ENCODE results near the gene GTF2B.
"Not testable (repeated sequence)": the region's sequence is repeated elsewhere in the genome, so short reads cannot be mapped to it uniquely, and the experiment has no call there.

Gene GTF2B

DNA sequence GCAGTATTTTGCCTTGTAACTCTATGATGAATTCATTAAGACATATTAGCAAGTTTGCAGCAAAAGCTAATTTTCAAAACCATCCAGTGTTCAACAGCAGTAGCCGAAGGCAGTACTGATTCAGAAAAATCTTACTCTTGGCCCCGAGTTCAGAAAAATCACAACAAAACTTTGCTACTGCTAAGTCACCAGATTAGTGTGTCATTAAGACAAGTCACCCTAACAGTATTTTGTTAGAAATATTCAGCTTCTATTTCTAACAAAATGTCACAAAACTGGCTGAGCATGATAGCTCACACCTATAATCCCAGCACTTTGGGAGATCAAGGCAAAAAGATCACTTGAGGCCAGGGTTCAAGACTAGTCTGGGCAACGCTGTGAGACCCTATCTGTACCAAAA is 8.2 kb downstream of the GTF2B start:
- no peak overlapping the region for H3K27ac ChIP-seq (ENCODE audit: extremely low read depth, low read depth, low read length)
- CTCF ChIA-PET, result interaction anchor here (1.2 kb wide), 1 partner anchor 147 kb away, joined by 4 read pairs; no protein-coding TSS in a partner anchor
- no peak overlapping the region for H3K4me3 ChIP-seq (ENCODE audit: low read depth, low read length)
- TF ChIP-seq ZNF239 (tag by site-specific recombination; IDR thresholded peaks at IDR 0.05) (no peak), ZNF184 (tag by site-specific recombination; IDR thresholded peaks at IDR 0.05) (no peak), ZNF335 (tag by site-specific recombination; conservative IDR thresholded peaks at IDR 0.05) (no peak), GLIS1 (tag by site-specific recombination; IDR thresholded peaks at IDR 0.05) (no peak), ZNF561 (tag by site-specific recombination; IDR thresholded peaks at IDR 0.05; ENCODE audit: borderline replicate concordance) (no peak)
- peaks cover 3% of the 10 kb centered on the region; the same call in 1 of the 2 replicates for H3K4me1 ChIP-seq (ENCODE audit: control insufficient read depth, insufficient read depth, low read length)
- peaks cover 36 to 75% of the 10 kb centered on the region in 2 experiments for H3K36me3 ChIP-seq (ENCODE audit: control insufficient read depth in 2 of 2, insufficient read depth in 1 of 2, low read length in 2 of 2)
- POLR2A ChIA-PET, result no interaction called here
- no peaks in the 10 kb centered on the region for H3K9me3 ChIP-seq (ENCODE audit: control insufficient read depth, insufficient read depth, low read depth, low read length)

DNA sequence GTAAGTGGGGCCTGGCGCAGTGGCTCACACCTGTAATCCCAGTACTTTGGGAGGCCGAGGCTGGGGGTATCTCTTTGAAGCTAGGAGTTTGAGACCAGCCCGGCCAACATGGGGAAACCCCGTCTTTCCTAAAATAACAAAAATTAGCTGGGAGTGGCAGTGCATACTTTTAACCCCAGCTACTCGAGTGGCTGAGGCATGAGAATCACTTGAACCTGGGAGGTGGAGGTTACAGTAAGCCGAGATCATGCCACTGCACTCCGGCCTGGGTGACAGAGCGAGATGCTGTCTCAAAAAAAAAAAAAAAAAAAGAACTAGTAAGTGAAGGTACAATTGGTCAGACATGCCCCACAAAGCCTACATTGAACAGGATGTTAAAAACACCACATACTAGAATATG is 10.7 kb downstream of the GTF2B start:
- peaks cover 22 to 56% of the 10 kb centered on the region in 2 experiments for H3K36me3 ChIP-seq (ENCODE audit: control insufficient read depth in 2 of 2, insufficient read depth in 1 of 2, low read length in 2 of 2)

DNA sequence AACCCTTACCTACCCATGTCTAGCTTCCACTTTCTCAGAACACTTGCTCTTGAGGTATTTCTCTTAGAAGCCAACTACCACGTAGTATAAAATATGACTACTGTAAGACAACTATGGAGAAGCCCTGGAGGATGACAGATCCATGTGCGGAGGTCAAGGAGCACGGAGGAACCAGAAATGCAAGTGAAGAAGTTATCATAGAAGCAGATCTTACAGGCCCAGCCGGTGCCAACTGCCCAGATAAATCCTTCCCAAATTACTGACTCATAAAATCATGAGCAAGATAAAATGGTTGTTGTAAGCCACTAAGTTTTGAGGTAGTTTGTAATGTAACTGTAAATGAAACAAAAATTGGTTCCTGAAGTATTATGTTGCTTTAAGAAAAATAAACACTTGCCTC is 12.6 kb downstream of the GTF2B start:
- ChIA-PET CTCF (interaction anchor here (1.0 to 3.2 kb wide), 6 partner anchors 10 to 226 kb away, joined by 3 to 20 read pairs (median 12); no protein-coding TSS in a partner anchor), POLR2A (no interaction called here)
- Histone ChIP-seq H3K9me3 (ENCODE audit: control insufficient read depth, insufficient read depth, low read depth, low read length) (no peaks in the 10 kb centered on the region), H3K36me3 (ENCODE audit: control insufficient read depth in 2 of 2, insufficient read depth in 1 of 2, low read length in 2 of 2) (peaks cover 8 to 39% of the 10 kb centered on the region in 2 experiments; a peak in 2 of 3 replicates), H3K4me3 (ENCODE audit: low read depth, low read length) (no peak overlapping the region), H3K4me1 (ENCODE audit: control insufficient read depth, insufficient read depth, low read length) (peaks cover 3% of the 10 kb centered on the region; the same call in 1 of the 2 replicates), H3K27ac (ENCODE audit: extremely low read depth, low read depth, low read length) (no peak overlapping the region)
- TF ChIP-seq ZBTB17 (tag by site-specific recombination; IDR thresholded peaks at IDR 0.05) (peak; percentile 19; the same call in 1 of the 2 replicates), ZNF549 (tag by site-specific recombination; IDR thresholded peaks at IDR 0.05) (no peak)

More for the DNA sequence above, 10.7 kb downstream of the GTF2B start:
- CTCF ChIA-PET; H3K27ac ChIP-seq (ENCODE audit: extremely low read depth, low read depth, low read length); H3K4me3 ChIP-seq (ENCODE audit: low read depth, low read length); H3K9me3 ChIP-seq (ENCODE audit: control insufficient read depth, insufficient read depth, low read depth, low read length); H3K4me1 ChIP-seq (ENCODE audit: control insufficient read depth, insufficient read depth, low read length); POLR2A ChIA-PET: not testable (repeated sequence)

DNA sequence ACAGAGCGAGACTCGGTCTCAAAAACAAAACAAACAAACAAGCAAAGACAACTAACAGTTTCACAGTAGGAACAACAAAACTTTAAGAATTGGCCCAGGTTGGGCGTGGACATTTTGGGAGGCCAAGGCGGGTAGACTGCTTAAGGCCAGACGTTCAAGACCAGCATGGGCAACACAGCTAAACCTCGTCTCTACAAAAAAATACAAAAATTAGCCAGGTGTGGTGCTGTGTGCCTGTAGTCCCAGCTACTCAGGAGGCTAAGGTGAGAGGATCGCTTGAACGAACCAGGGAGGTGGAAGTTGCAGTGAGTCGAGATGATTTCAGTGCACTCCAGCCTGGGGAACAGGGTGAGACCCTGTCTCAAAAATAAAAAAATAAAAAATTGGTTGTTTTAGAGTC is 13.5 kb downstream of the GTF2B start:
- ChIA-PET POLR2A (no interaction called here), CTCF (interaction anchor here (0.6 to 3.2 kb wide), 18 partner anchors 10 to 852 kb away, joined by 3 to 20 read pairs (median 4); no protein-coding TSS in a partner anchor)
- Histone ChIP-seq H3K4me1 (ENCODE audit: control insufficient read depth, insufficient read depth, low read length) (peaks cover 3% of the 10 kb centered on the region; the same call in 1 of the 2 replicates), H3K36me3 (ENCODE audit: control insufficient read depth in 2 of 2, insufficient read depth in 1 of 2, low read length in 2 of 2) (peaks cover 4 to 33% of the 10 kb centered on the region in 2 experiments; a peak in 2 of 3 replicates), H3K9me3 (ENCODE audit: control insufficient read depth, insufficient read depth, low read depth, low read length) (no peaks in the 10 kb centered on the region), H3K27ac (ENCODE audit: extremely low read depth, low read depth, low read length) (no peak overlapping the region), H3K4me3 (ENCODE audit: low read depth, low read length) (no peak overlapping the region)
- TF ChIP-seq ZNF501 (tag by site-specific recombination; IDR thresholded peaks at IDR 0.05) (no peak), ZNF2 (tag by site-specific recombination; IDR thresholded peaks at IDR 0.05) (no peak), ZSCAN23 (tag by site-specific recombination; IDR thresholded peaks at IDR 0.05) (no peak), ZNF701 (tag by site-specific recombination; IDR thresholded peaks at IDR 0.05) (no peak), ZBTB21 (tag by site-specific recombination; IDR thresholded peaks at IDR 0.05) (no peak), HOXA7 (CRISPR knock-in tag; IDR thresholded peaks at IDR 0.05; ENCODE audit: borderline replicate concordance) (no peak), ZNF366 (tag by site-specific recombination; conservative IDR thresholded peaks at IDR 0.05) (no peak), ZNF292 (tag by site-specific recombination; IDR thresholded peaks at IDR 0.05; ENCODE audit: borderline replicate concordance, low read depth) (no peak), FEZF1 (tag by site-specific recombination; IDR thresholded peaks at IDR 0.05) (no peak), ZNF416 (tag by site-specific recombination; IDR thresholded peaks at IDR 0.05) (no peak), ZNF792 (tag by site-specific recombination; IDR thresholded peaks at IDR 0.05) (0 out of 2 replicates have a peak, but pooled peaks have one; percentile 20), ZEB2 (tag by site-specific recombination; IDR thresholded peaks at IDR 0.05) (no peak), ZNF324 (tag by site-specific recombination; IDR thresholded peaks at IDR 0.05) (no peak)
- TF ChIP-seq, protein P1, sequence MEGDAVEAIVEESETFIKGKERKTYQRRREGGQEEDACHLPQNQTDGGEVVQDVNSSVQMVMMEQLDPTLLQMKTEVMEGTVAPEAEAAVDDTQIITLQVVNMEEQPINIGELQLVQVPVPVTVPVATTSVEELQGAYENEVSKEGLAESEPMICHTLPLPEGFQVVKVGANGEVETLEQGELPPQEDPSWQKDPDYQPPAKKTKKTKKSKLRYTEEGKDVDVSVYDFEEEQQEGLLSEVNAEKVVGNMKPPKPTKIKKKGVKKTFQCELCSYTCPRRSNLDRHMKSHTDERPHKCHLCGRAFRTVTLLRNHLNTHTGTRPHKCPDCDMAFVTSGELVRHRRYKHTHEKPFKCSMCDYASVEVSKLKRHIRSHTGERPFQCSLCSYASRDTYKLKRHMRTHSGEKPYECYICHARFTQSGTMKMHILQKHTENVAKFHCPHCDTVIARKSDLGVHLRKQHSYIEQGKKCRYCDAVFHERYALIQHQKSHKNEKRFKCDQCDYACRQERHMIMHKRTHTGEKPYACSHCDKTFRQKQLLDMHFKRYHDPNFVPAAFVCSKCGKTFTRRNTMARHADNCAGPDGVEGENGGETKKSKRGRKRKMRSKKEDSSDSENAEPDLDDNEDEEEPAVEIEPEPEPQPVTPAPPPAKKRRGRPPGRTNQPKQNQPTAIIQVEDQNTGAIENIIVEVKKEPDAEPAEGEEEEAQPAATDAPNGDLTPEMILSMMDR (tag by site-specific recombination; IDR thresholded peaks at IDR 0.05), result peak; percentile 39; the same call in 1 of the 2 replicates
- TF ChIP-seq, protein P2, sequence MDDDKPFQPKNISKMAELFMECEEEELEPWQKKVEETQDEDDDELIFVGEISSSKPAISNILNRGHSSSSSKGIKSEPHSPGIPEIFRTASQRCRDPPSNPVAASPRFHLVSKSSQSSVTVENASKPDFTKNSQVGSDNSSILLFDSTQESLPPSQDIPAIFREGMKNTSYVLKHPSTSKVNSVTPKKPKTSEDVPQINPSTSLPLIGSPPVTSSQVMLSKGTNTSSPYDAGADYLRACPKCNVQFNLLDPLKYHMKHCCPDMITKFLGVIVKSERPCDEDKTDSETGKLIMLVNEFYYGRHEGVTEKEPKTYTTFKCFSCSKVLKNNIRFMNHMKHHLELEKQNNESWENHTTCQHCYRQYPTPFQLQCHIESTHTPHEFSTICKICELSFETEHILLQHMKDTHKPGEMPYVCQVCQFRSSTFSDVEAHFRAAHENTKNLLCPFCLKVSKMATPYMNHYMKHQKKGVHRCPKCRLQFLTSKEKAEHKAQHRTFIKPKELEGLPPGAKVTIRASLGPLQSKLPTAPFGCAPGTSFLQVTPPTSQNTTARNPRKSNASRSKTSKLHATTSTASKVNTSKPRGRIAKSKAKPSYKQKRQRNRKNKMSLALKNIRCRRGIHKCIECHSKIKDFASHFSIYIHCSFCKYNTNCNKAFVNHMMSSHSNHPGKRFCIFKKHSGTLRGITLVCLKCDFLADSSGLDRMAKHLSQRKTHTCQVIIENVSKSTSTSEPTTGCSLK (tag by site-specific recombination; IDR thresholded peaks at IDR 0.05), result no peak

Data from HEK293 (cell line).